H54 (cell line): ENCODE data around the gene HIPK4.

ENCODE experiments used
- DNase-seq: peaks from one replicate; pipeline ENCODE4 v3.0.0; 2011; ENCODE audit warnings: low spot score, mixed read lengths; ENCODE audit not compliant: insufficient read length
- FAIRE-seq: peaks from 3 replicates; lab custom pipeline; 2011; peaks lifted over from hg19 to GRCh38; lab: Jason Lieb, UNC
- POLR2A ChIP-seq: IDR thresholded peaks from 2 replicates; pipeline ENCODE4 v1.6.1; 2011; ENCODE audit warnings: low read depth, mild to moderate bottlenecking, low read length

Gene HIPK4

DNA sequence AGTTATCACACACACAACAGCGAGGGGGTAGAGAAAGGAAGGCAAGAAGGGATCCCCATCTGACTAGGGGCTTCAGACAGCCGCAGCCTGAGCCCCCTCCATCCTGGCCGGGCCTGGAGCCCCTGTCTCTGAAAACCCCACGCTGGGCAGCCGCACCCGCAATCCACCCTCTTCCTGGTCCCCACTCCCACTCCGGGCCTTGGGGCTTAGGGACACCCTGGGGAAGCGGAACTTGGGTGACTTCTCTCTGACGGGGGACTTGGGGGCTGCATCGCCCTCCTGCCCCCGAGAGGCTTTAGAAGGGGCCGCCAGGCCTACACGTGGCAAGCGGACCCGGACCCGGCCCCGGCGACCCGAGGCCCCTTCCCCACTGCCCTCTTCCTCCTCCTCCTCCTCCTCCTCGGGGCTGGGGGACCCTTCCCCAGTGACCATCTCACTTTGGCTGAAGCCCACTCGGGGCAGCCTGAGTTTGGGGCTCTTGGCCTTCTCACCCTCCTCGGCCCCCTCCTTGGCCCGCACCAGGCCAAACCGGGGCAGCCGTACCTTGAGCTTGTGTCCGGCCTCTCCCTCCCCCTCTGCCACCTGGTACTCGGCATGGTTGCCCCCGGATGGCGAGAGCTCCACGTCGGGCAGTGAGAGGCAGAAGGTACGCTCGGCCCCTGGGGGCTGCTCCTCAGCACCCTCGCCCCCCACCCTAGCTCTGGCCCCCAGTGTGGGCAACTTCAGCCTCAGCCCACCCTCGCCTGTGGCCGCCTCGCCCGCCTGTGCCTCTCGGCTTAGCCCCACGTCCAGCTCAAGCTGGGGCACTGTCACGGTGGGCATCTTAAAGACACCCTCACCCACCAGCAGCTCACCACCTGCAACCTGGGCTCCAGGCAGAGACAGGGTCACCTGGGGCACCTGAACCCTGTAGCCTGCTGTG is 4.2 kb upstream of the HIPK4 start:
- DNase-seq (no peak), FAIRE-seq (no peak)
- TF ChIP-seq POLR2A: no peak

DNA sequence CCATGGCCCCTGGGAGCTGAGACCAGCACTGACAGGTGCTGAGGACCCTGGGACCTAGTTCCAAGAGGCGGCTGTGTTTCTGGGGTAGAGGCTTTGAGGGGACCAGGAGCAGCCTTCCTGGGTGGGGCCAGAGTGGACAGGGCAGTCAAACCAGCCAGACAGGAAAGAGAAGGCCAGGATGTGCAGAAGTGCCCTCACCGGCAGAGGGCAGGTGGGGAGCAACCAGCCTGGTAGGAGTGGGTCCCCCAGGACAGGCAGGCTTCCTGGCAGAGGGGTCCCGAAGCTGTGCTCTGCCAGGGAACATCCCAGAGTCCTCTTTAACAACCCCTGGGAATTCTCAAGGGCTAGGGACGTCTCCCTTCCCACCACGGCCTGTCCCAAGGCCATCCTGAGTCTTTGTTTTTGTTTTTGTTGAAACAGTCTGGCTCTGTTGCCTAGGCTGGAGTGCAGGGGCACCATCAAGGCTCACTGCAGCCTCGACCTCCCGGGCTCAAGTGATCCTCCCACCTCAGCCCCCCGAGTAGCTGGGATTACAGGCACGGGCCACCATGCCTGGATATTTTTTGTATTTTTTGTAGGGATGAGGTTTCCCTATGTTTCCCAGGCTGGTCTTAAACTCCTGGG is 3.0 kb upstream of the HIPK4 start:
- no peak for TF ChIP-seq POLR2A
- FAIRE-seq (no peak), DNase-seq (no peak)

DNA sequence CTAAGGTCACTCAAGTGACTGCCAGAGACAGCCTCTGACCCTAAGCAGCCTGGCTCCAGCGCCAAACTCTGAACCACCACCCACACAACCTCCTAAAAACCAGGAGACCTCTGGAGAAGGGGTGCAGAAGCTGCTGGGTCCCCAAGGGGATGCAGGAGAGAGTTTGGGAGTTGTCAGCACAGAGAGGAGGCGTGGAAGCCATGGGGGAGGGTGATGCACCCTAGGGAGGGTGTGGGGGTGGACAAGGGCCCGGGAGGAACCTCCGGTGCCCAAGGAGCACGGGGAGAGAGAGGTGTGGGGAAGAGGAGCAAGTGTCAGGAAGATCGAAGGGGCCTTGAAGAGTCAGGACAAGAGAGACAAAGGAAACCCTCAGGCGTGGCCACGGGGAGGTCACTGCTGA is 2.1 kb upstream of the HIPK4 start:
- no peak for TF ChIP-seq POLR2A
- DNase-seq: no peak
- FAIRE-seq: no peak

DNA sequence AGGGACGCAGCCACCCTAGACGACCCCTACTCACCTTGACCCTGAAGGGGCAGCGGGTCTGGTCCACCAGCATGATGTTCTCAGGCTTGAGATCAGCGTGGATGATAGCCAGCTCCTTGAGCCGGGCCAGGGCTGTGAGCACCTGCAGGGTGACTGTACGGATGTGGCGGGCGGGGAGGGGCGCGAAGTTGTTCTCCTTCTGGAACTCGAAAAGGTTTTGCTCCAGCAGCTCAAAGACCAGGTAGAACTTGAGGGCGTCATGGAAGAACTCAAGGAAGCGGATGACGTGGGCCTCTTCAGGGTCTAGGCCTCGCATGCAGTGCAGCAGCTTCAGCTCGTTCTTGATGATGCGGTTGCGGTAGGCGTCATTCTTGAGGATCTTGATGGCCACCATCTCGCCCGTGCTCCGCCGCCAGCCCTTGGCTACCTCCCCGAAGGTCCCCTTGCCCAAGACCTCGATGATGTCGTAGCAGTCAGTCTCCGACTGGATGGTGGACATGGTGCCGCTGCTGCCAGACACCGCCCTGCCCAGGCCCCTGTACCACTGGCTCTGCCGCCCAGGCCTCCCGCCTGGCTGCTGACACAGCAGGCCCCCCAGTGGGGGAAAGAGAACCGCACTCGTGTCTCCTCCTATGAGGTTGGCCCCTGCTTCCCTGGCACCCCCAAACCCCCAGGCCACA is 437 bp downstream of the HIPK4 start:
- DNase-seq: no peak
- no peak for TF ChIP-seq POLR2A
- no peak for FAIRE-seq

DNA sequence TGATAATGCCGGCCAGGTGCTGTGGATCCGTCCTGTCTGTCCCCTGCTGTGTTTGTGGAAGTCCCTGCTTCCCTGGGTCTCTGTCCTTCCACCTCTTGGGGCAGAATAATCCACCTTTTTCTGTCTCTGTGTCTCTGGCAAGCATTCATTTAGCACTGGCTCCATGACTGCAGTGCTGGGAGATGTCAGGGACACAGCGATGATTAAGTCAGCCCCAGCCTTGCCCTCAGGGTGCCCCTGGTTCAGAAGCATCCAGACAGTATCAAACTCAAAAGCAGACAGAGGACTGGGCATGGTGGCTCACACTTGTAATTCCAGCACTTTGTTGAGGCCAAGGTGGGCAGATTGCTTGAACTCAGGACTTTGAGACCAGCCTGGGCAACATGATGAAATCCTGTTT is 1.5 kb downstream of the HIPK4 start:
- no peak for TF ChIP-seq POLR2A
- DNase-seq: no peak
- no peak for FAIRE-seq

DNA sequence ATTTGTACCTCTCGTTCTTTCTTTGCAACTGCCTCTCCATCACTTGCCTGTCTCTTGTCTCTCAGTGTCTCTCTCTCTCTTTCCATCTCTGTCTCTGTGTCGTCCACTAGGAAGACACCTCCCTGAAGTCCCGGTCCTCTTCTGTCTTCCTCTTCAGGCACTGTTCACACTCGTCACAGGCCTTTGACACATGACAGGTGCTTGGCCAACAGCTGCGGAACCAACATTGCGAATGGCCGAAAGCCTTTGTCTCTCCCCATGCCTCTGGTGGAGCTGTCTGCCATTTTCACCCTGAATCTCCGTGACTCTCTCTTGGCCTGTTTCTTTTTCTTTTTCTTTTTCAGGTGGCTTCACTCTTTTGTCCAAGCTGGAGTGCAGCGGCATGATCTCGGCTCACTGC is 2.8 kb downstream of the HIPK4 start:
- FAIRE-seq: no peak
- DNase-seq: no peak
- no peak for TF ChIP-seq POLR2A

DNA sequence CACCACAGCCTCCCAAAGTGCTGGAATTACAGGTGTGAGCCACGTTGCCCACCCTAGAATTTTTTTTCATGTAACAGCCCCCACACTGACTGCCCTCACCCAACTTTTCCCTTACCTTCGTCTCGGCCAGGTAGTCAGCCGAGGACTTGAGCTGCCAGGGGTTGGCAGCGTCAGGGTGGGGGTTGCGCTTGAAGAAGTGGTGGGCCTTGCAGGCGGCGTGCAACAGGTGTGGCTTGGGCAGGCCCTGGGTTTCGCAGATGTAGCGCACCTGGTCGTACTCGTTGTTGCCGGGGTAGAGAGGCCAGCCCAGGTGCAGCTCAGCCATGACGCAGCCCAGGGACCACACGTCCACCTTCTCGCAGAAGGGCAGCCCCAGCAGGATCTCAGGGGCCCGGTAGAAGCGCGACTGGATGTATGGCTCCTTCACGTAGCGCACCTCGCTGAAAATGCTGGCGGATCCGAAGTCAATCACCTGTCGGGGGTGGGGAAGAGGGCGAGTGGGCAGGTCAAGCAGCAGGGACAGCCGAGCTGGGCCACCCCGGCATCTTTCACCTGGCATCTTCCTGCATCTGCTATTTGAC is 6.2 kb downstream of the HIPK4 start:
- FAIRE-seq (no peak), DNase-seq (no peak)
- TF ChIP-seq POLR2A: no peak

DNA sequence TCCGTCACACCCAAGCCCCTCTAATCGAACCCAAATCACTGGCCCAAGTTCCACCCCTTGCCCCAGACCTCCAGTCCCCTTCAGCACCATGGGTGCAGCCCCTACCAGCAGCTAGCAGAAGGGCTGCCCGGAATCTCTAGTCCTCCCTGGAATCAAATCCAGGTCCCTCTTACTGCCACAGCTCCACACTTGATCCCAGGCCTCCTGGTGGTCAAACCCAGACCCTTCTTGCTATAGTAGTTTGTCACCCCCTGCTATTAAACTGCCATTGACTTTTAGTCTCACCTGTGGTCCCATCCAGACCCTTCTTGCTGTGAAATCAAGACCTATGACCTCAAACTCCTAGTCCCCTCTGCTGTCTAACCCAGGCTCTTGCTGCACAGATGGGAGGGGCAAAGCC is 8.7 kb downstream of the HIPK4 start:
- no peak for TF ChIP-seq POLR2A
- DNase-seq (no peak), FAIRE-seq (no peak)

DNA sequence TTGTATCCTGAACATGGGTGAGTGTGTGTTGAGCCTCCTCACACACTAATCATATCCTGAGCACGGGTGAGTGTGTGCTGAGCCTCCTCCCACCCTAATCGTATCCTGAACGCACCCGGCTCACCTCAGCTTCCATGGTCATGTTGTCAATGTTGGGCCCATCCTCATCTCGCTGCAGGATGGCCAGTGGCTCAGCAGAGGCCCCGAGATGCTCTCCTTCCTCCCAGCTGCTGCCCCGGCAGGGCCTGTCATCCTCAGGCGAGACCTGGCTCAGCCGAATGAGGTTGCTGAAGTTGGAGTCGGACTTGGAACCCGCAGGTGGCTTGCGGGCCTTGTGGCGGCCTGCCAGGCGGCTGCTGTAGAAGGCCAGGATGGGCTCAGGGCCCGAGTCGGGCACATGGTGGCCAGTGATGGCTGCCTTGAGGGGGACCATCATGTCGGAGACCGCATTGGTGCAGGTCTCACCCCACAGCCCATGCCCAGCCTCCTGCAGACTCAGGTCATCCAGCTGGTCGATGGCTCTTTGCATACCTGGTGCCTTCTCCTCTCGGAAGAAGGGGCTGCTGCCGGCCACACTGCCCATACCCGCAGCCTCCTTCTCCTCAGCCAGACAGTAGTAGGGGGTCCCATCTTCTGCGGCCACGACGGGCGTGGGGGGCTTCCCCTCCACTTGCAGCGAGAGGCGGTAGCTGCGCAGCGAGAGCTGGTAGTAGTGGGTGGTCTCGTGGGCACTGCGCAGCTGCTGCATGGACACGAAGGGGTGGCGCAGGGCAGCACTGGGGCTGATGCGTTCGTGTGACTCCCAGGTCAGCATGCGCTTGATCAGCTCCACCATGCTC is 9.6 kb downstream of the HIPK4 start:
- no peak for TF ChIP-seq POLR2A
- DNase-seq: no peak
- no peak for FAIRE-seq

DNA sequence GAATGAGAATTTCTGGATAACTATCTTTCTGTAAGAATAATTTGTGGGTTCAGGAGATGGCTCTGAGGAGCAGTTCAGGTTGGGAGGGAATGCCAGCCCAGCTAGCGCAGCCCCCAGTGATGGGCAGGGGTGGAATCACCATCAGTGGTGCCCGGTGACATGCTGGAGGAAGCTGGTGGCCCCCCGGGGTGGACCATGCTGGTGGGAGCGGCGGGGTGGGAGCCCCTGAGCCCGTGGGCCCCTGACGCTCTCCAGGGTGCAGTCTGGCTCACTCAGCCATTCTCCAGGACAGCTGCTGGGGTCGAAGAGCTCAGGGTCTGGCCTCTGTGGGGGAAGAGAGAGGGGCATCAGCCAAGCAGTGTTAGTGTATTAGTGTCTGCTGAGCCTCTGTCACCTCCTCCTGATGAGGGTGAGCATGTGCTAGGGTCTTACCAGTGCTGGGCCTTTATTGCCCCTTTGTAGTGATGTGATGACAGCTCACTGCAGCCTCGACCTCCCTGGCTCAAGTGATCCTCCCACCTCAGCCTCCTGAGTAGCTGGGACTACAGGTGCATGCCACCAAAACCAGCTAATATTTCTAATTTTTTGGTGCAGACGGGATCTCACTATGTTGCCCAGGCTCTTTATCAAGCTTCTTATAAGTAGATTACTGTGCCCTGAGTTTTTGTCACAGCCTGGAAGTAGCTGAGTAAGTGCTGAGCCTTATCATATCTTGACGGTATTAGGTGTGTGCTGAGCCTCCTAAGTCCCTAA is 10.4 kb downstream of the HIPK4 start:
- no peak for FAIRE-seq
- TF ChIP-seq POLR2A: no peak
- DNase-seq: no peak

DNA sequence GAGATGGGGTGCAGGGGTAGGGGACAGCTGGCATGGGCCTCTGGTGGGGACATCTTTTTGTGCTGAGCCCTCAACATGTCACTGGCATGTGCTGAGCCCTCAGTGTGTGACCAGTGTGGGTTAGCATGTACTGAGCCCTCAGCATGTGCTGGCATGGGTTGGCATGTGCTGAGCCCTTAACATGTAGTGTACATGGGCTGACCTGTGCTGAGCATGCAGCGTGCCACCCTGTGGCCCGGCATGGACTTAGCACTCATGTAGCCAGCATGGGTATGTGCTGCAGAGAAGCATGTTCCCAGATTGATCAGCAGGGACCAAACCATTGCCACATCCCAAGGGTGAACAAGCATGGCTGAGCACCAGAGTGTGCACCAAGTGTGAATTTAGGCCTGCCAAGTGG is 11.5 kb downstream of the HIPK4 start:
- DNase-seq: no peak
- FAIRE-seq: no peak
- TF ChIP-seq POLR2A: no peak

DNA sequence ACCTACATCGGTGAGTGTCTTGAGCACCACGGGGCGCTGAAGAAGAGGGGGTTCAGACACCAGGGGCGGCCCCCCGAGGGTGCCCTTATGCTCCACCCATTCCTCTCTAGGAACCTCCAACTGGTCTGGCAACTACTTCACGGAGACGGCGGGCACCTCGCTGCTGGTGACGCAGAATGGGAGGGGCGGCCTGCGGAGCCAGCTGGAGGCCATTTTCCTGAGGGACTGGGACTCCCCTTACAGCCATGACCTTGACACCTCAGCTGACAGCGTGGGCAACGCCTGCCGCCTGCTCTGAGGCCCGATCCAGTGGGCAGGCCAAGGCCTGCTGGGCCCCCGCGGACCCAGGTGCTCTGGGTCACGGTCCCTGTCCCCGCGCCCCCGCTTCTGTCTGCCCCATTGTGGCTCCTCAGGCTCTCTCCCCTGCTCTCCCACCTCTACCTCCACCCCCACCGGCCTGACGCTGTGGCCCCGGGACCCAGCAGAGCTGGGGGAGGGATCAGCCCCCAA is 12.1 kb downstream of the HIPK4 start:
- no peak for FAIRE-seq
- no peak for DNase-seq
- TF ChIP-seq POLR2A: no peak
